ENCODE results near the gene GSG1L2.

Gene GSG1L2

GRCh38 chr17:9821921-9822320, at the start of gene GSG1L2:
Gene GSG1L2, minus strand, starts transcription at chr17:9822079. Its CDS starts 8 bp downstream, at chr17:9822071.
- no peak for DNase-seq

- no peak for DNase-seq
Observed at GRCh38 chr17:9868552-9868951, 46.7 kb upstream of the GSG1L2 start.

GRCh38 chr17:9865586-9865985, 43.7 kb upstream of the GSG1L2 start:
- no peak for DNase-seq

GRCh38 chr17:9862949-9863348, 41.1 kb upstream of the GSG1L2 start:
- no peak for DNase-seq

- DNase-seq, result no peak
Observed at GRCh38 chr17:9862220-9862619, 40.3 kb upstream of the GSG1L2 start.

- no peak for DNase-seq
Observed at GRCh38 chr17:9860851-9861250, 39.0 kb upstream of the GSG1L2 start.

- no peak for DNase-seq
Observed at GRCh38 chr17:9859781-9860180, 37.9 kb upstream of the GSG1L2 start.

GRCh38 chr17:9855036-9855435, 33.2 kb upstream of the GSG1L2 start:
- DNase-seq, result no peak

GRCh38 chr17:9854255-9854654, 32.4 kb upstream of the GSG1L2 start:
- DNase-seq, result no peak

GRCh38 chr17:9850151-9850550, 28.3 kb upstream of the GSG1L2 start:
- no peak for DNase-seq

- DNase-seq, result no peak
Observed at GRCh38 chr17:9845306-9845705, 23.4 kb upstream of the GSG1L2 start.

GRCh38 chr17:9844153-9844552, 22.3 kb upstream of the GSG1L2 start:
- no peak for DNase-seq

- no peak for DNase-seq
Observed at GRCh38 chr17:9843152-9844010, 21.5 kb upstream of the GSG1L2 start.

GRCh38 chr17:9842057-9842758, 20.3 kb upstream of the GSG1L2 start:
- DNase-seq, result no peak

- no peak for DNase-seq
Observed at GRCh38 chr17:9839433-9839832, 17.6 kb upstream of the GSG1L2 start.

GRCh38 chr17:9837551-9838471, 15.9 kb upstream of the GSG1L2 start:
- DNase-seq, result no peak

- DNase-seq, result no peak
Observed at GRCh38 chr17:9833922-9834321, 12.0 kb upstream of the GSG1L2 start.

GRCh38 chr17:9830711-9831110, 8.8 kb upstream of the GSG1L2 start:
- DNase-seq, result no peak

GRCh38 chr17:9829343-9829742, 7.5 kb upstream of the GSG1L2 start:
- DNase-seq, result no peak

GRCh38 chr17:9828296-9829295, 6.7 kb upstream of the GSG1L2 start:
- no peak for DNase-seq

- no peak for DNase-seq
Observed at GRCh38 chr17:9825641-9826150, 3.8 kb upstream of the GSG1L2 start, which contains the start of gene GLP2R. Gene GLP2R, plus strand, starts transcription at chr17:9825924. Its CDS starts 140 bp downstream, at chr17:9826064.

All from activated CD8-positive, alpha-beta memory T cell treated with anti-CD3 and anti-CD28 coated beads for 24 hours (primary cell).